HG03159 (cell line): ENCODE measurements around the gene PRKRIP1.
"Not testable (repeated sequence)": the region's sequence is repeated elsewhere in the genome, so short reads cannot be mapped to it uniquely, and the experiment has no call there.

Experiments used
- ATAC-seq: cut with Tn5 transposase; IDR thresholded peaks from one replicate; pipeline ENCODE4 v1.9.1; 2021; ENCODE audit warnings: mild to moderate bottlenecking, moderate library complexity; ENCODE audit not compliant: unreplicated experiment

The PRKRIP1 gene, protein sequence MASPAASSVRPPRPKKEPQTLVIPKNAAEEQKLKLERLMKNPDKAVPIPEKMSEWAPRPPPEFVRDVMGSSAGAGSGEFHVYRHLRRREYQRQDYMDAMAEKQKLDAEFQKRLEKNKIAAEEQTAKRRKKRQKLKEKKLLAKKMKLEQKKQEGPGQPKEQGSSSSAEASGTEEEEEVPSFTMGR

DNA sequence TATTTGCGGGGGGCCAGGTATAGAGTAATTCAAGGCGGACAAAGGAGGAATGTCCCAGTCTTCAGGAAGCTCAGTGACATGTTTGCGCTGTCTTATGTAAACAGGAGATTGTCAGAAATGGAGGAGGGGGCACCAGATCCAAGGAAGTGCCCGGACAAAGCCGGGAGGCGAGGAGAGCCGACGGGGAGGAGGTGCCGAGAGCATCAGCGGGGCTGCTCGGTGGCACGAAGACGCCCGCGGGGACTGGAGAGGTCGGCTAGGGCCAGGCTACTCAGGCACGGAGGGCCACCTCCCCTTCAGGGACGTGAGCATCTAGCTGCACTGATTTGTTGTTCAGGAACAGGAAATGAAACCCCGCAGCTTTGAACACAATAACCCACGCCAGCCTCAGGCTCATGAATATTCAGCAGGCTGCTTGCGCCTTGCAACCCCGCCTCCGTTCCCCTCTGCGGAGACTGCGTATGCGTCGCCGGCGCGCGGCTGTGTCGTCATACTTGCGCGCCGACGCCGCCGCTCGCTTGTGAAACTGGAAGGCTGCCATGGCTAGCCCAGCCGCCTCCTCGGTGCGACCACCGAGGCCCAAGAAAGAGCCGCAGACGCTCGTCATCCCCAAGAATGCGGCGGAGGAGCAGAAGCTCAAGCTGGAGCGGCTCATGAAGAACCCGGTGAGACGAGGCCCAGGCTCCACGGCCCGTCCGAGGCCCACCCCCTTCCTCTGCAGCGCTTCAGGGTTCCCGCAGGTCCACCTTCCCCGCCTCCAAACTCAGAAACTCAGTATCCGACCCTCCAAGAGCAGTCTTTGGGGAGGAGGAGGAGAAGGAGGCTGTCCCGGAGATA, at the start of gene PRKRIP1:
TSS of gene PRKRIP1 (plus strand) at position 491 of the 837 bp plus-strand sequence. CDS start at position 540, 49 bp downstream.
- ATAC-seq, result peak; percentile 96

DNA sequence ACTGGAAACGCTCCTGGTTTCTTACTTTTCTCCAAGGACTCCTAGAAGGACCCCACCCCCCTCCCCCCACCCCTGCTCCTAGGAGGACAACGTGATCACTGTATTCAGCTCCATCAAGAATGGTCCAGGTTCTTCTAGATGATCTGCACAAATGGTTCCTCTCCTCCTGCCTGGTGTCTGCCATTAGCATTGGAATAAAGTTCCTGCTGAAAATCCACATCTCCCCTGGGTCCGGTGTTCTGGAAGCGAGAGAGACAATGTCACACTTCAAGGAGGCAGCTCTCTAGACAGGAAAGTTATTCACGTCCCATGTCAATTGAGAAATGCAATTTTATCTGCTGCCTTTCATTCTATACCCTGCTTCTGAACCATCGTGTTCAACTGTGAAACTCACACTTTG, 49.2 kb upstream of the PRKRIP1 start:
- not testable (repeated sequence) for ATAC-seq

DNA sequence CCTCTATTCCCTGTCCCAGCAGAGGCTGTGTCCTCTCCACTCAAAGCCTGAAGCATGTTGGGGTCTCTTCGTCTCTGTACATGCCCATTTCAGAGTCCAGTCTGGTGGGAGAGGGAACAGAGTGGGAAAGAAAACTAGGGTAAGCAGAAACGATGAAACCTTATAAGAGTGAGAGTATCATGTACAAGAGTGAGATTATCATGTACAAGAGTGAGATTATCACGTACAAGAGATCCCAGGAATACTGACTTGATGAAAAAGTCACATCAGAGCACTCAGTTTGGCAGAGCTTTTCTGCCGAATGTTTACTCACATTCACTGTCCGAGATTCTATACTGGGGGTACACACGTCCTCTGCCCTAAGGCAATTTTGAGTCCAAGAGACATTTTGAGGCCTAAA, 39.8 kb upstream of the PRKRIP1 start, which contains the start of gene SPDYE6:
TSS of gene SPDYE6 (minus strand) at position 101 of the 400 bp plus-strand sequence. CDS start 421 bp downstream, outside the sequence.
- ATAC-seq, result not testable (repeated sequence)

DNA sequence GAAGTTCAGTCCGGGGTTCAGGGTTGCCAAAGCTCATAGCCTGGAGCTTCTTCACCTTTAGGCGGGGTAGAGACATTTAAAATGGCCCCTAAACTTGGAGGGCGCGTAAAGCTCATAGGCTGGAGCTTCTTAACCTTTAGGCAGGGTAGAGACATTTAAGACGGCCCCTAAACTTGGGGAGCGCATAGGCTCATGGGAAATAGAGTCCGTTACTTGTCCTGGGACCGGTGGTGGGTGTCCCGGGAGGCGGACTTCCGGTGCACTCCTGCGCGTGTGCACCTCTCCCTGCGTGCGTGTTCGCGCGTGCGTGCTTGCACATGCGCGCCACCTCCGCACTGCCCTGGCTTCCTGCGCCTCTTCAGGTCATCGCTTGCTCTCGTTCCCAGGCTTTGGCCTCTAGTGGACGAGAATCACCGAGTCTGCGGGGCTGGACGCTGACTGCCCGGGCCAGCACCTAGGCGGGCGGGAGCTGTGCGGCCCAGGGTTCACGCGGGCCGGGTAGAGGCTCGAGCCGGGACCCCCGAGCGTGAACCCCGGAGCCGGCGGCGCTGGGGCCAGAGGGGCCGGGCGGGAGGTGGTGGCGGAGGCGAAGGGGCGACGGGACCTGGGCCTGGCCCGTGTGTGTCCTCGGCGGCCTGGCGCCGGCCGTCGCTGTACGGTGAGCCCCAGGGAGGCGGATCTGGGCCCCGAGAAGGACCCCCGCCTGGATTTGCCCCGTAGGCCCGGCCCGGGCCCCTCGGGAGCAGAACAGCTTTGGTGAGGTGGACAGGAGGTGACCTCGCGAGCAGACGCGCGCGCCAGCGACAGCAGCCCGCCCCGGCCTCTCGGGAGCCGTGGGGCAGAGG, 32.4 kb upstream of the PRKRIP1 start:
- peak; percentile 98 for ATAC-seq

- not testable (repeated sequence) for ATAC-seq
Measured at GRCh38 chr7:102364394-102364886, 31.7 kb upstream of the PRKRIP1 start.

DNA sequence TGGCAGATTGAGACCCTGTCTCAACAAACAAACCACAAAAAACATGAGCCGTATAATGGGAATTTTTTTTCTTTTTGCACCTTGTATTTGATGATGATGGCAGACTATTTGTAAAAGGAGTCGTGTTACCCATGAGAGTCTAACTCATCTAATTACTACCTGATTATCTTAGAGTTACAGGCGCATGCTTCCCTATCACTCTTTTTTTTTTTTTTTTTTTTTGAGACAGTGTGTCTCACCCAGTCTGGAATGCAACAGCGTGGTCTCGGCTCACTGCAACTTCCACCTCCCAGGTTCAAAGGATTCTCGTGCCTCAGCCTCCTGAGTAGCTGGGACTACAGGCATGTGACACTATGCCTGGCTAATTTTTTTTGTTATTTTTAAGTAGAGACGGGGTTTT, 30.8 kb upstream of the PRKRIP1 start:
- ATAC-seq, result not testable (repeated sequence)

DNA sequence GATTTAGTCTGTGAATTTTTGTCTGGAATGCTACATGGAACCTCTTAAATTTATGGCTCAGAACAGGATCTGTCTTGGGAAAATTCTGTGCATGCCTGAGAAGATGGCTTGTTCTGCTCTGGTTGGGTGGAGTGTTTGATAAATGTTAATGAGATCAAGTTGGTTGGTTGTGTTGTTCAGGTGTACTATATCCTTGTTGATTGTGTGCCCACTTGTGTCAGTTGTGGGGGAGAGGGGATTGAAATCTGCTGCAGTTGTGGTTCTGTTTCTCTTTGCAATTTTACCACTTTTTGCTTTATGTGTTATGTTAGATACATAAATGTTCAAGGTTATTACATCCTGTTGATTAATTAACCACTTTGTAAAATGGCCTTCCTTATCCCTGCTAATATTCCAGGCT, 26.1 kb upstream of the PRKRIP1 start:
- ATAC-seq, result not testable (repeated sequence)

- not testable (repeated sequence) for ATAC-seq
Measured at GRCh38 chr7:102372796-102373195, 23.4 kb upstream of the PRKRIP1 start.

GRCh38 chr7:102376964-102377466, 19.1 kb upstream of the PRKRIP1 start:
- ATAC-seq, result no peak

GRCh38 chr7:102380837-102381236, 15.3 kb upstream of the PRKRIP1 start:
- not testable (repeated sequence) for ATAC-seq

DNA sequence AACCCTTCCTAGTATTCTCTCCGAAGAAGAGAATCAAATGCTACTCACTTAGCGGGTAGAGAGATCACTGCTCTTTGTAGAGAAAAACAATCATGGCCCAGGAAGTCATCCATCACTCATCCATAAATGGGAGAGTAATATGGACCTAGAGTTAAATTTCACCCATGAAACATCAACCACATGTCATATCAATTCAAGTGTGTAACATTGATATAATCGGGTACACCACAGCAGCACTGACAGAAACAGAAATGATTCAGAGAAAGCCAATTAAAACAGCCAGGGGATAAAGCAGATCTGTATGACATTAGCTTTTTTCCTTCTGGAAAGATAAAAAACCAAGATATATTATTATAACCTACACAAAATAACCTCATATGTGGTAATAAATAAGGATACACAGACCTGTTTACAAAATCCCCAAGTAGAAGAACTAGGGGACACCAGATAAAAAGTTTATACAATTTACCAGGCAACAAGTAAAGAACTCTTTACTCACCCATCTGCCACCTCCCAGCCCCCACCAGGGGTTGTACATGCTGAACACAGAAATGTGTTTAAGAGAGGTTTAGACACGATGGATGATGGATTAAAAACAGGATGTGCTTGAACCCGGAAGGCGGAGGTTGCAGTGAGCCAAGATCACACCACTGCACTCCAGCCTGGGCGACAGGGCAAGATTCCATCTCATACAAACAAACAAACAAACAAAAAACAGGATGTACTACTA, 14.3 kb upstream of the PRKRIP1 start:
- ATAC-seq, result not testable (repeated sequence)

DNA sequence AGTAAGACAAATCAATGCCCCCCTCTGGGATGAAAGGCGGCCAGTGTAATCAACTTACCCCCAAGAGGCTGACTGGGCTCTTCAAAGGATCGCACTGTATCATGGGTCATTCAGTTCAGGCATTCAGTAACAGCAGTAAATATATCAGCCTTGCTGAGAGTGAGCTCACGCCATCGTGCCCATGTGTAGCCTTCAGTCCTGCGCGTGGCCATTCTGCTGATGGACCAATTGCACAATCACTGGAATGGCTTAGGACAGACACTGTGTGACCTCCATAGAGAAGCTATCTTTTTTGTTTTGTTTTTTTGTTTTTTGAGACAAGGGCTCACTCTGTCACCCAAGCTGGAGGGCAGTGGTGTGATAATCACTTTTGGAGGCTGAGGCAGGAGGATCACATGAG, 9.1 kb upstream of the PRKRIP1 start:
- ATAC-seq, result no peak

GRCh38 chr7:102389810-102390209, 6.4 kb upstream of the PRKRIP1 start:
- no peak for ATAC-seq

- no peak for ATAC-seq
Measured at GRCh38 chr7:102390697-102391484, 5.3 kb upstream of the PRKRIP1 start.

- no peak for ATAC-seq
Measured at GRCh38 chr7:102392330-102392729, 3.8 kb upstream of the PRKRIP1 start.

DNA sequence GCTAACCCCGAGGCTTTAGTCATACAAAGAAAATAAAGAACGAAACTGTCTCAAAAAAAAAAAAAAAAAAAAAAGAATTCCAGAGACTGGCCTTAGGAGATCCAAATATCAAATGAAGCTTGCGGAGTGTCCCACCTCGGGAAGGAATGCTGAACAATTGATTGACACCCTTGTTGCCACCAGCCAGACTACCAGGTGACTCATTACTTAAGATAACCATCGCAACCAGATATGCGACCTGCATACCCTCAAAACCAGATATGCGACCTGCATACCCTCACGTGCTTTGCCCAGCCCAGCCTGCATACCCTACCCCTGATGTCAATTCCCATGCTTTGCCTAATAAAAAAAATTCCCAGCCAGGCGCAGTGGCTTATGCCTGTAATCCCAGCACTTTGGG, 2.7 kb upstream of the PRKRIP1 start:
- no peak for ATAC-seq

- ATAC-seq, result no peak
Measured at GRCh38 chr7:102395592-102395872, 631 bp upstream of the PRKRIP1 start.

GRCh38 chr7:102396710-102397019, 502 bp downstream of the PRKRIP1 start:
- ATAC-seq, result no peak

DNA sequence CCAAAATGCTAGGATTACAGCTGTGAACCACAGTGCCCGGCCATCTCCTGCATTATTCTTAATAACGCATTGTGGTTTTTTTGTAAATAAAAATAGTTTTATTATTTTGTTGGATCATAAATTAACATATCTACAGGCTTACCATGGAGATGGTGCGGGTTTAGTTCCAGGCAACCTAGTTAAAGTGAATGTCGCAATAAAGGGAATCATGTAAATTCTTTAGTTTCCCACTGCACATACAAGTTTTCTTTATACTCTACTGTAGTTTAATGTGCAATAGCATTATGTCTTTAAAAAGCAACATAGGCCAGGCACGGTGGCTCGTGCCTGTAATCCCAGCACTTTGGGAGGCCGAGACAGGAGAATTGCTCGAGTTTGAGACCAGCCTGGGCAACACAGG, 2.4 kb downstream of the PRKRIP1 start:
- no peak for ATAC-seq

DNA sequence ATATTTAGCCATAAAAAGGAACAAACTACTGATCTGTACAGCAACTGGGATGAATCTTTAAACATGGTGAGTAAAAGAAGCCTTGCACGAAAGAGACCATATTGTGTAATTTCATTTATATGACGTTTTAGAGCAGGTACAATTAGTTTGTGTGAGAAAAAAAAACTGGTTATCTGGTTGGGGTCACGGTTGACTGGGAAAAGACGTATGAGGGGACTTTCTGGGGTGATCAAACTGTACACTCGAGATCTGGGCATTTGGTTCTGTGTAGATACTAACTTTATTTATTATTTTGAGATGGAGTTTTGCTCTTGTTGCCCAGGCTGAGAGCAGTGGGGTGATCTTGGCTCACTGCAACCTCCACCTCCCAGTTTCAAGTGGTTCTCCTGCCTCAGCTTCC, 4.2 kb downstream of the PRKRIP1 start:
- no peak for ATAC-seq
